Keratinocyte (primary cell): ENCODE data around the gene NCAPG.

Experiments
- CTCF ChIP-seq, 3 experiments: IDR thresholded peaks in 1 of 3; conservative IDR thresholded peaks in 1 of 3; optimal IDR thresholded peaks in 1 of 3; 2 replicates in 2 of 3; 3 replicates in 1 of 3; pipeline versions ENCODE3 to v1.5.1; 2011; ENCODE audit warnings: low read length in 3 of 3, mild to moderate bottlenecking in 3 of 3, moderate library complexity in 2 of 3, control low read depth in 1 of 3, inconsistent platforms in 1 of 3; ENCODE audit not compliant: insufficient read depth in 2 of 3; ENCODE audit errors: extremely low read depth in 1 of 3
- EZH2 ChIP-seq: IDR thresholded peaks from one replicate; pipeline ENCODE4 v1.6.1; 2012; ENCODE audit warnings: inconsistent platforms, mild to moderate bottlenecking, low read length, moderate library complexity

- TF ChIP-seq CTCF (optimal IDR thresholded peaks at IDR 0.05 in 1 of 3, IDR thresholded peaks at IDR 0.05 in 1 of 3, conservative IDR thresholded peaks at IDR 0.05 in 1 of 3; ENCODE audit: extremely low read depth in 1 of 3, insufficient read depth in 2 of 3, low read length in 3 of 3): no peak
- TF ChIP-seq EZH2: no peak
Observed at GRCh38 chr4:17884063-17884462, 73.3 kb downstream of the NCAPG start.
